Liver (tissue), 9 donors: ENCODE measurements around the gene SMIM13. TPM values are rescaled to one million over a fixed set of nuclear protein-coding genes. Genes with fewer than 3 reads are reported as not detected.

Experiments used
- DNase-seq: peaks from one replicate; pipeline ENCODE4 v3.0.0-alpha.2; 2017; ENCODE audit warnings: low spot score
- H3K27ac ChIP-seq, 2 donors: one replicate each; pipeline ENCODE4 v1.7.0; 2013; ENCODE audit warnings: inconsistent platforms in 2 of 2, low read length in 2 of 2, control low read depth in 1 of 2, low read depth in 1 of 2, mild to moderate bottlenecking in 1 of 2
- H3K27me3 ChIP-seq, 4 donors: one replicate each; pipeline versions ENCODE4 v1.6.1 to v1.7.0; 2013; ENCODE audit warnings: low read length in 3 of 4, inconsistent platforms in 1 of 4, mild to moderate bottlenecking in 1 of 4, moderate library complexity in 1 of 4; ENCODE audit not compliant: control insufficient read depth in 4 of 4, insufficient read depth in 4 of 4
- H3K36me3 ChIP-seq, 4 donors: one replicate each; pipeline versions ENCODE4 v1.6.1 to v1.7.0; 2013; ENCODE audit warnings: low read length in 3 of 4, mild to moderate bottlenecking in 3 of 4, low read depth in 1 of 4, moderate library complexity in 1 of 4; ENCODE audit not compliant: control insufficient read depth in 4 of 4, insufficient read depth in 3 of 4
- H3K4me1 ChIP-seq, 4 donors: one replicate each; pipeline versions ENCODE4 v1.6.1 to v1.7.0; 2013; ENCODE audit warnings: low read length in 3 of 4, mild to moderate bottlenecking in 3 of 4, moderate library complexity in 1 of 4; ENCODE audit not compliant: control insufficient read depth in 4 of 4, insufficient read depth in 4 of 4
- H3K4me3 ChIP-seq, 3 donors: one replicate each; pipeline versions ENCODE4 v1.6.1 to v1.7.0; 2013; ENCODE audit warnings: low read length in 3 of 3, control low read depth in 1 of 3, low read depth in 1 of 3, mild to moderate bottlenecking in 1 of 3
- H3K9ac ChIP-seq, 2 donors: one replicate each; pipeline ENCODE4 v1.7.0; 2013; ENCODE audit warnings: low read length in 2 of 2, mild to moderate bottlenecking in 2 of 2, moderate library complexity in 2 of 2, control low read depth in 1 of 2, low read depth in 1 of 2
- H3K9me3 ChIP-seq, 4 donors: one replicate each; pipeline versions ENCODE4 v1.6.1 to v1.7.0; 2013; ENCODE audit warnings: low read length in 3 of 4; ENCODE audit not compliant: control insufficient read depth in 4 of 4
- ATF3 ChIP-seq: IDR thresholded peaks from 2 replicates; pipeline ENCODE4 v1.6.1; 2016; ENCODE audit warnings: antibody characterized with exemption
- CTCF ChIP-seq: fragments of 150-350 bp; IDR thresholded peaks from 2 replicates; pipeline ENCODE4 v1.5.1; 2017; ENCODE audit warnings: improper control_type of control experiment, low read depth, low read length; ENCODE audit not compliant: missing input control
- EGR1 ChIP-seq, 2 donors: IDR thresholded peaks; 2 replicates each; pipeline ENCODE4 v1.6.1; 2016 to 2018; ENCODE audit warnings: antibody characterized with exemption in 2 of 2, low read depth in 2 of 2
- FOXA1 ChIP-seq: IDR thresholded peaks from 2 replicates; pipeline ENCODE4 v1.6.1; 2016; ENCODE audit warnings: antibody characterized with exemption
- FOXA2 ChIP-seq: IDR thresholded peaks from 2 replicates; pipeline ENCODE4 v1.6.1; 2016; ENCODE audit warnings: antibody characterized with exemption
- GABPA ChIP-seq, 2 donors: IDR thresholded peaks in 1 of 2; conservative IDR thresholded peaks in 1 of 2; 2 replicates each; pipeline ENCODE4 v1.6.1; 2016; ENCODE audit warnings: antibody characterized with exemption in 2 of 2, mild to moderate bottlenecking in 1 of 2, moderate library complexity in 1 of 2
- HNF4A ChIP-seq, 2 donors: conservative IDR thresholded peaks; 2 replicates each; pipeline ENCODE4 v1.6.1; 2016; ENCODE audit warnings: antibody characterized with exemption in 2 of 2, mild to moderate bottlenecking in 2 of 2
- HNF4G ChIP-seq: IDR thresholded peaks from 2 replicates; pipeline ENCODE4 v1.6.1; 2016; ENCODE audit warnings: antibody characterized with exemption
- JUND ChIP-seq, 2 donors: IDR thresholded peaks; 2 replicates each; pipeline ENCODE4 v1.6.1; 2016; ENCODE audit warnings: antibody characterized with exemption in 2 of 2
- MAX ChIP-seq: IDR thresholded peaks from 2 replicates; pipeline ENCODE4 v1.6.1; 2016; ENCODE audit warnings: antibody characterized with exemption
- NR2F2 ChIP-seq: IDR thresholded peaks from 2 replicates; pipeline ENCODE4 v1.6.1; 2016; ENCODE audit warnings: antibody characterized with exemption
- RAD21 ChIP-seq, 2 donors: IDR thresholded peaks; 2 replicates each; pipeline ENCODE4 v1.6.1; 2016; ENCODE audit warnings: antibody characterized with exemption in 2 of 2, mild to moderate bottlenecking in 2 of 2
- REST ChIP-seq: IDR thresholded peaks from 2 replicates; pipeline ENCODE4 v1.6.1; 2016; ENCODE audit warnings: antibody characterized with exemption, mild to moderate bottlenecking
- RXRA ChIP-seq, 2 donors: IDR thresholded peaks; 2 replicates each; pipeline ENCODE4 v1.6.1; 2017 to 2018; ENCODE audit warnings: antibody characterized with exemption in 2 of 2, mild to moderate bottlenecking in 1 of 2
- SP1 ChIP-seq: IDR thresholded peaks from 2 replicates; pipeline ENCODE4 v1.6.1; 2018; ENCODE audit warnings: antibody characterized with exemption, mild to moderate bottlenecking
- TAF1 ChIP-seq: conservative IDR thresholded peaks from 2 replicates; pipeline ENCODE4 v1.6.1; 2016; ENCODE audit warnings: antibody characterized with exemption, mild to moderate bottlenecking
- YY1 ChIP-seq: IDR thresholded peaks from 2 replicates; pipeline ENCODE4 v1.6.1; 2016; ENCODE audit warnings: antibody characterized with exemption, mild to moderate bottlenecking
- ZBTB33 ChIP-seq: IDR thresholded peaks from 2 replicates; pipeline ENCODE4 v1.6.1; 2016; ENCODE audit warnings: antibody characterized with exemption
- WGBS: extraction: QIAGEN DNeasy Blood & Tissue Kit; methylation state at CpG from one replicate; pipeline ENCODE4 v1.1.7; 2013; 5-methylcytosine and 5-hydroxymethylcytosine counted together
- polyA plus RNA-seq, 2 donors: library from polyadenylated mRNA; stranded (reverse) in 1 of 2; unstranded in 1 of 2; fragments of 200-250 nt in 1 of 2; fragments of >200 nt in 1 of 2; fragmentation: Nextera tagmentation in 1 of 2; extraction: Ambion mirVana in 1 of 2; gene quantifications; one replicate each; pipeline versions ENCODE4 v1.2.1 to v1.2.3, GENCODE V29; 2013 to 2015
- total RNA-seq, 2 donors: library from RNA; depleted of rRNA; stranded (reverse); fragments of >200 nt; gene quantifications; one replicate each; pipeline ENCODE4 v1.2.3, GENCODE V29; 2014
- donor health status: healthy.
- donor health status: healthy.
- donor health status: healthy.
- donor health status: healthy.
- donor health status: healthy.

The SMIM13 gene
- total and polyA plus RNA-seq, 4 donors = 2.8 to 9.0 (median 5.8) TPM

GRCh38 chr6:11066505-11067347 is 26.9 kb upstream of the SMIM13 start:
- no peak for DNase-seq
- 51% methylated on average over 6 of the region's 6 CpGs for WGBS
- H3K27ac ChIP-seq = peak overlapping the region; percentile 81 to 92
- peaks cover 0 to 31% (median 29%) of the 10 kb centered on the region in 4 donors for H3K4me1 ChIP-seq
- no peaks in the 10 kb centered on the region for H3K27me3 ChIP-seq
- no peak overlapping the region for H3K4me3 ChIP-seq
- no peaks in the 10 kb centered on the region for H3K9me3 ChIP-seq
- no peaks in the 10 kb centered on the region for H3K36me3 ChIP-seq
- peak overlapping the region in 1 of 2 donors; percentile 46 for H3K9ac ChIP-seq
- no peak for TF ChIP-seq MAX
- no peak for TF ChIP-seq YY1
- no peak for TF ChIP-seq TAF1
- peak; percentile 41 for TF ChIP-seq FOXA2
- no peak for TF ChIP-seq ZBTB33
- peak; percentile 20 for TF ChIP-seq ATF3
- TF ChIP-seq RAD21 (IDR thresholded peaks at IDR 0.05) = no peak
- peak; percentile 47 for TF ChIP-seq FOXA1
- no peak for TF ChIP-seq JUND (IDR thresholded peaks at IDR 0.05)
- TF ChIP-seq SP1 = no peak
- no peak for TF ChIP-seq GABPA (IDR thresholded peaks at IDR 0.05 in 1 of 2, conservative IDR thresholded peaks at IDR 0.05 in 1 of 2)
- no peak for TF ChIP-seq CTCF
- TF ChIP-seq REST = no peak
- no peak for TF ChIP-seq EGR1 (IDR thresholded peaks at IDR 0.05; ENCODE audit: low read depth in 2 of 2)
- TF ChIP-seq HNF4G = no peak
- no peak for TF ChIP-seq NR2F2
- no peak for TF ChIP-seq RXRA (IDR thresholded peaks at IDR 0.05)
- peak in 1 of 2 donors; percentile 40 for TF ChIP-seq HNF4A (conservative IDR thresholded peaks at IDR 0.05)
